ENCODE results near the gene EXTL2.

GRCh38 chr1:100927276-100927675, 32.6 kb upstream of the EXTL2 start:
- TF ChIP-seq POLR2A (IDR thresholded peaks at IDR 0.05) = no peak
- TF ChIP-seq CTCF (IDR thresholded peaks at IDR 0.05) = no peak
- no peak for TF ChIP-seq POLR2AphosphoS5 (IDR thresholded peaks at IDR 0.05)
- no peak for TF ChIP-seq EP300 (IDR thresholded peaks at IDR 0.05)

All from stomach (tissue), 4 donors.